ENCODE data around the gene WDR74.

DNA sequence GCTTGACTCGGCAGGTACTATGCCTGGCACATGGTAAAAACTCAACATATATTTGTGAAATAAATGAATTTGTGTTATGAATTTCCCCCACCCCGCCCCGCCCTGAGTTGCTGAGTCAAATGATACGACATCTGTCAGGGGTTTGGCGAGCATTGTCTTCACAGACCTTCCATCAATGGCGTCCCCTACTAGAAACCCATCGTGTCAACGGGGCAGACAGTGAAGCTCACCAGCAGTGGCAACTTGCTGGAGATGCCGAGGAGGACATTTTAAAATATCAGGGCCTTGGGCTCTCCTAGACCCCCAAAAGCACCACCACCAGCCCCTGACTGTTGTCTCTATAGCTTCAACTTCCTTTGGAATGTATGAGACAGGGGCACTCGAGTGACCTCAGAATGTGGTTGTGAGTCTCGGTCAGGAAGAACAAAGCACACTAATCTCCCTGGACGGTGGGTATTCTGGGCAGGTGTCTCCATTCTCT, 33.4 kb downstream of the WDR74 start:
- TF ChIP-seq, protein P1, sequence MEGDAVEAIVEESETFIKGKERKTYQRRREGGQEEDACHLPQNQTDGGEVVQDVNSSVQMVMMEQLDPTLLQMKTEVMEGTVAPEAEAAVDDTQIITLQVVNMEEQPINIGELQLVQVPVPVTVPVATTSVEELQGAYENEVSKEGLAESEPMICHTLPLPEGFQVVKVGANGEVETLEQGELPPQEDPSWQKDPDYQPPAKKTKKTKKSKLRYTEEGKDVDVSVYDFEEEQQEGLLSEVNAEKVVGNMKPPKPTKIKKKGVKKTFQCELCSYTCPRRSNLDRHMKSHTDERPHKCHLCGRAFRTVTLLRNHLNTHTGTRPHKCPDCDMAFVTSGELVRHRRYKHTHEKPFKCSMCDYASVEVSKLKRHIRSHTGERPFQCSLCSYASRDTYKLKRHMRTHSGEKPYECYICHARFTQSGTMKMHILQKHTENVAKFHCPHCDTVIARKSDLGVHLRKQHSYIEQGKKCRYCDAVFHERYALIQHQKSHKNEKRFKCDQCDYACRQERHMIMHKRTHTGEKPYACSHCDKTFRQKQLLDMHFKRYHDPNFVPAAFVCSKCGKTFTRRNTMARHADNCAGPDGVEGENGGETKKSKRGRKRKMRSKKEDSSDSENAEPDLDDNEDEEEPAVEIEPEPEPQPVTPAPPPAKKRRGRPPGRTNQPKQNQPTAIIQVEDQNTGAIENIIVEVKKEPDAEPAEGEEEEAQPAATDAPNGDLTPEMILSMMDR (conservative IDR thresholded peaks at IDR 0.05; ENCODE audit: low read depth, low read length) = no peak
- TF ChIP-seq EZH2 (IDR thresholded peaks at IDR 0.05; ENCODE audit: low read length, unreplicated experiment) (no peak), EZH2phosphoT487 (IDR thresholded peaks at IDR 0.05; ENCODE audit: borderline replicate concordance, low read length) (no peak)

Data from PC-3 (cell line).